Measurements from ENCODE around the gene RNF152. TPM values are rescaled to one million over a fixed set of nuclear protein-coding genes. Genes with fewer than 3 reads are reported as not detected.

Gene RNF152
- total RNA-seq, 1 experiment from 2014 or later, result 0.18 TPM

DNA sequence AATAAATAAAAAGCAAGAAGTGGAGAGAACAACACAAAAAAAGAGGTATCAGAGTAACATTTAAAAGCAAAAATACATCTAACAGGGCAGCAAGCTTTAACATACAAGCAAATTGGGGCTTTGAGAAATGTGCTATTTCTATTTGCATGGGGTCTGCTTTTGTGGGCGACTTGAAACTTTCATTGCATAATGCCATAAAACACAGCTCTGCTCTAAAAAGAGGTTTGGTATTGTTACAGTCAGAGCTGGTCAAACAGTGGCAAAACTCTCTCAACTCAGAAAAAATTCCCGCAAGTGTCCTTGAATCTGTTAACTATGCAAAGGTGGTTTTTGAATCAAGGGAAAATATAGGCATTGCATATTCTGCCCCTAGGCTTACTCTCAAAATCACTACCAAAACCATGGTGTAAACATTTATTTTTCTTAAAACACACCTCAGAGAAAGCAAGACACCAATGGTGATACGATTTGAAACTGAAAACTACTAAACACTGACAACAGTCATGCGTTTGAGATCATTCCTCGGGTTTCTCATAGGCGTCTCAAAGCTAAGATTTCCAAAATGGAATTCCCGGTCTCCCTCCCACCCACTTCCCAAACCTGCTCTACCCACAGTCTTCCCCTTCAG is 45.5 kb downstream of the RNF152 start:
- ChIA-PET CTCF (no interaction called here), POLR2A (no interaction called here)
- Histone ChIP-seq H3K9me3 (ENCODE audit: control insufficient read depth, insufficient read depth, low read depth, low read length) (no peaks in the 10 kb centered on the region), H3K4me3 (ENCODE audit: low read depth in 2 of 2, low read length in 2 of 2) (no peak overlapping the region), H3K36me3 (ENCODE audit: control insufficient read depth, insufficient read depth, low read length) (no peaks in the 10 kb centered on the region), H3K27me3 (ENCODE audit: control insufficient read depth, insufficient read depth, low read length) (no peaks in the 10 kb centered on the region), H3K4me1 (ENCODE audit: control insufficient read depth, insufficient read depth, low read length) (no peaks in the 10 kb centered on the region), H3K27ac (ENCODE audit: low read length) (no peak overlapping the region)
- in situ Hi-C loops (cut with HindIII; ENCODE audit: low pct_unique_long_range_greater_than_20kb, low sequenced_read_pairs), result no loop called here
- intact Hi-C loops (cut with micrococcal nuclease; ENCODE audit: unreplicated experiment), result no loop called here
- ATAC-seq, result no peak
- no TSS peak for BruUV-seq (replicated peaks)
- no peak for DNase-seq (ENCODE audit: low read depth, low spot score)
- no peak for TF ChIP-seq TCF7L2 (IDR thresholded peaks at IDR 0.05; ENCODE audit: low read depth, low read length)
- TF ChIP-seq CTCF (IDR thresholded peaks at IDR 0.05), result no peak
- TF ChIP-seq REST (IDR thresholded peaks at IDR 0.05; ENCODE audit: insufficient read depth in 1 of 2, low read depth in 2 of 2, low read length in 1 of 2), result no peak

DNA sequence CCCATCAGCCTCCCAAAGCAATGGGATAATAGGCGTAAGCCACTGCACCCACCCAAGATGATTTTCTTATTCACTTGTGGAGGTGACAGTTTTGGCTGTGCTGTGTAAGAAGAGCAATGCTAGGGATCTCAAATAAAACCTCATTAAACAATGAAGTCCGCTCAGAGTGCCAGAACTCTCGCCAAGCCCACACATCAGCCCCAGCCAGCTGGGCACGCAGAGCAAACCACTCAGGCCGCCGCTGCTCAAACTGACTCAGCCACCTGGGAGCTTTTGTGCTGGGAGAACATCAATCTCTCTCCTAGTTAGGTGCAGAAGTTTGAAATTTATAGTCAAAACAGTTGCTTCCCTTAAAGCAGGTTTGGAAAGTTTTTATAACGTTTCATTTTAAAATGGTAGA is 47.6 kb downstream of the RNF152 start:
- in situ Hi-C loops (cut with HindIII; ENCODE audit: low pct_unique_long_range_greater_than_20kb, low sequenced_read_pairs) (no loop called here), intact Hi-C loops (cut with micrococcal nuclease; ENCODE audit: unreplicated experiment) (no loop called here)
- Histone ChIP-seq H3K36me3 (ENCODE audit: control insufficient read depth, insufficient read depth, low read length) (no peaks in the 10 kb centered on the region), H3K4me3 (ENCODE audit: low read depth in 2 of 2, low read length in 2 of 2) (no peak overlapping the region), H3K9me3 (ENCODE audit: control insufficient read depth, insufficient read depth, low read depth, low read length) (no peaks in the 10 kb centered on the region), H3K27me3 (ENCODE audit: control insufficient read depth, insufficient read depth, low read length) (no peaks in the 10 kb centered on the region), H3K4me1 (ENCODE audit: control insufficient read depth, insufficient read depth, low read length) (no peaks in the 10 kb centered on the region), H3K27ac (ENCODE audit: low read length) (no peak overlapping the region)
- DNase-seq (ENCODE audit: low read depth, low spot score), result no peak
- BruUV-seq (replicated peaks), result no TSS peak
- TF ChIP-seq SIN3A (IDR thresholded peaks at IDR 0.05; ENCODE audit: borderline replicate concordance, insufficient read depth, low read depth, low read length) (no peak), TCF7L2 (IDR thresholded peaks at IDR 0.05; ENCODE audit: low read depth, low read length) (no peak), CTCF (IDR thresholded peaks at IDR 0.05) (no peak), REST (IDR thresholded peaks at IDR 0.05; ENCODE audit: insufficient read depth in 1 of 2, low read depth in 2 of 2, low read length in 1 of 2) (no peak), POLR2AphosphoS5 (IDR thresholded peaks at IDR 0.05; ENCODE audit: low read depth, low read length) (no peak)
- POLR2A ChIA-PET, result no interaction called here
- ATAC-seq, result no peak
- CTCF ChIA-PET, result no interaction called here

Measured in Panc1 (cell line).